ENCODE measurements around the gene TH.

- TF ChIP-seq POLR2AphosphoS5 (IDR thresholded peaks at IDR 0.05; ENCODE audit: borderline replicate concordance, low read depth, low read length) = no peak
- TF ChIP-seq EZH2 (IDR thresholded peaks at IDR 0.05) = no peak
- no peak for TF ChIP-seq FOXP2 (optimal IDR thresholded peaks at IDR 0.05; ENCODE audit: control extremely low read depth, extremely low read length, insufficient read depth)
These were observed at the start of gene TH for GRCh38 chr11:2171591-2172003.
